Measurements from ENCODE around the gene SLC22A23.

DNA sequence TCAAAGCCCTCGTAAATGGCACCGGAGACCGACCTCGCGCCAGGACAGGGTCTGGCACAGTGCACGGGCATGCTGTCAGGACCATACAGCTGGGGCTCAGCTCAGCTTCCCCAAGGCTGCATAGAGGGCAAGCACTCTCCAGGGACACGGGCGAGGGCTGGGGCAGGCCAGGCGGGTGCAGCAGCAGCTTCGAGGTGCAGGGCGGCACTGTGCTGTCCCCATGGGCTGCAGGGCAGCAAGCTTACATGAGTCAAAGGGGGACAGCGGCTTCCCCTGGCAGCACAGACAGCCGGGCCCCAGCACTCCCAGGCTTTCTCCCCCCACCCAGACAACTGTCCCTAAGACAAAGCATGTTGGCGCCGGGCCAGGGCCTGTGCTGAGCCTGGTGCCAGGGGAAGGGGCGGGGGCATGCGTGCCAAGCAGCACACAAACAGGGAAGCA, 172.4 kb downstream of the SLC22A23 start:
- TF ChIP-seq POLR2A (IDR thresholded peaks at IDR 0.05; ENCODE audit: low read depth), result no peak
- TF ChIP-seq, protein P1, sequence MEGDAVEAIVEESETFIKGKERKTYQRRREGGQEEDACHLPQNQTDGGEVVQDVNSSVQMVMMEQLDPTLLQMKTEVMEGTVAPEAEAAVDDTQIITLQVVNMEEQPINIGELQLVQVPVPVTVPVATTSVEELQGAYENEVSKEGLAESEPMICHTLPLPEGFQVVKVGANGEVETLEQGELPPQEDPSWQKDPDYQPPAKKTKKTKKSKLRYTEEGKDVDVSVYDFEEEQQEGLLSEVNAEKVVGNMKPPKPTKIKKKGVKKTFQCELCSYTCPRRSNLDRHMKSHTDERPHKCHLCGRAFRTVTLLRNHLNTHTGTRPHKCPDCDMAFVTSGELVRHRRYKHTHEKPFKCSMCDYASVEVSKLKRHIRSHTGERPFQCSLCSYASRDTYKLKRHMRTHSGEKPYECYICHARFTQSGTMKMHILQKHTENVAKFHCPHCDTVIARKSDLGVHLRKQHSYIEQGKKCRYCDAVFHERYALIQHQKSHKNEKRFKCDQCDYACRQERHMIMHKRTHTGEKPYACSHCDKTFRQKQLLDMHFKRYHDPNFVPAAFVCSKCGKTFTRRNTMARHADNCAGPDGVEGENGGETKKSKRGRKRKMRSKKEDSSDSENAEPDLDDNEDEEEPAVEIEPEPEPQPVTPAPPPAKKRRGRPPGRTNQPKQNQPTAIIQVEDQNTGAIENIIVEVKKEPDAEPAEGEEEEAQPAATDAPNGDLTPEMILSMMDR (IDR thresholded peaks at IDR 0.05), result no peak

All from esophagus muscularis mucosa (tissue), 3 donors.